HG03135 (cell line): ENCODE data around the gene ZDHHC14.
"Not testable (repeated sequence)": the region's sequence is repeated elsewhere in the genome, so short reads cannot be mapped to it uniquely, and the experiment has no call there.

Source experiments
- ATAC-seq: cut with Tn5 transposase; IDR thresholded peaks from one replicate; pipeline ENCODE4 v1.9.1; 2021; ENCODE audit warnings: mild to moderate bottlenecking, moderate library complexity; ENCODE audit not compliant: unreplicated experiment

Gene ZDHHC14

GRCh38 chr6:157586476-157587126 is 205.6 kb downstream of the ZDHHC14 start:
- ATAC-seq: no peak

DNA sequence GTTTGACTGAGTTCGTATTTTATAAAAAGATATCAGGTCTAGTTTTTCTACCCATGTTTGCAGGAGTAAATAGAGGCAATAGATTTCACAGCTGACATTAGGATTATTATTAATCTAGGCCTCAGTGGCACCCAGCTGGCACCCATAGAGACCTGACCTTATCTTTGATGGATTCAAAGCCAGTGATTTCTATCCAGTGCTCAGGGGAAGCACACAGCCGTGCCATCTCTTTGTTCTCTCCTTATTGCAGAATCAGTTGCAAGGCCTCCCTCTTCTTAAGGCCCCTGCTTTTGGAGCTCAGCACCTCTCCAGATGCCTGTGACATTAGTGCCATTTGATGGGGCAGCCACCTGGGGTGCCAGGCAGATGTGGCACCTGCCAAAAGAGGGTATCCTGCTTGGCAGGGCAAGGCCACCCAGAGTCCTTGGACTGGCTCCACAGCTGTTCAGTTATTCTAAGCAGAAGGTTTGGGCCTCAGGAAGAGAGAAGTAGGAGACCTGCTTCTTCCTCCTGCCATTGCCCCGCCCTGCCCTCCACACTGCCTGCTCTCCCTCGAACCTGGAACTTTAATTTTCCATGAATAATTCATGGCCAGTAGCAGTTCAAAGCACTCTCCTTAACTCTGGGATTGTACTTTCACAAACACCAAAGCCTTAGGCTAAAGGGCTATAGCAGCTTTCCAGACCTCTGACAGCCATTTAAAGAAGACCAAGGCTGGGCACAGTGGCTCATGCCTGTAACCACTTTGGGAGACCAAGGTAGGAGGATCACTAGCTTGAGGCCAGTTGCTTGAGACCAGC is 206.3 kb downstream of the ZDHHC14 start:
- ATAC-seq: no peak

- not testable (repeated sequence) for ATAC-seq
These were observed 209.7 kb downstream of the ZDHHC14 start for GRCh38 chr6:157590654-157591053.

DNA sequence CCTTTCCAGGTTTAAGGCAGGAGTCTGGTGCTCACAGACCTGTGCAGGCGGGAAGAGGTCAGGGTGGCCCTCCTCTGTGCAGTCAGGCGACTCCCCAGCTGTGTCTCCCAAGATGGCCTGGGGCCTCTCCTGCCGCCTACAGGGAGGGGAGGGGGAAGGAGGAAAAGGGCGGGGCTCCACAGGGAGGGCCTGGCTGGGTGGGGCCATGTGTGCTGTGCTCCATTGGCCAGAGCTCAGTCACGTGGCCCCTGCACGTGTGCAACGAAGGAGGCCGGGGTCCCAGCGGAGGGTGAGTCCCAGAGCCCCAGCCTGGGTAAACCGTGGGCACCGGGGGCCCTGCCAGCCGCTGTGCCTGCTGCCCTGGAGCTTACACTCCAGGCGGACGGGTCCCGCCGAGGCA is 211.6 kb downstream of the ZDHHC14 start:
- no peak for ATAC-seq

GRCh38 chr6:157592980-157593379 is 212.0 kb downstream of the ZDHHC14 start:
- no peak for ATAC-seq

DNA sequence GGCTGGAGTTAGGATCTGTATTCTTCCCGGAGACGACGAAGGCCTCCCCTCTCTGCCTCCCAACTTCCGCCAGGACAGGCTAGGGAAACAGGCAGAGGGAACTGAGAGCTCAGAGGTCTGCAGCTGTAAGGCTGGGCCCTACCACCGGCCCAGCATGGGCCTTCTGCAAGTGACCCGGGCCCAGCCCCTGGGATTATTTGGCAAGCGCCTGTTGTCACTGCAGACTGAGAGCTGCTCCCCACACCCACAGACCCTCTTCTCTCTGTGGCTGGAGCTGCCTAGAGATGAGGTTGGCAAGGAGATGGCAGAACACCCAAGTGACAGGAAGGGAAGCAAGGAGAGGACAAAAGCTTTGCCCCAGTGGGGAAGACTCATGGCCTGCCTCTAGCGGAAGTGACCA is 212.6 kb downstream of the ZDHHC14 start:
- ATAC-seq: no peak

DNA sequence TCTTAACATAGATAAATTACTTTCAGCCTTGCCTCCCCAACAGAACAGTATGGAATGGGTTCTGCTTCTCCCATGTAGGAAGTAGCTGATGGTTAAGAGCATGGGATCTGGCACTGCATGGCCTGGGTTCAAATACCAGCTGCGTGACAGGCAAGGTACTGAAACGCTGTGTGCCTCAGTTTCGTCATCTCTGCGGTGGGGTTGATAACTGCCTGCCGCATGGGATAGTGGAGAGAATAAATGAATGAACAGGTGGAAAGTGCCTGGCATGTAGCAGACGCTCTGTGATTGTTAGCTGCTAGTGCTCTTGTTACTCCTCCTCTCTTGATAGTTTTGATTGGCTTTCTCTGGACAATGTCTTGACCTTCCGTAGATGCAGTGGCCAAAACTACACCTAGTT is 213.3 kb downstream of the ZDHHC14 start:
- no peak for ATAC-seq

- no peak for ATAC-seq
These were observed 214.8 kb downstream of the ZDHHC14 start for GRCh38 chr6:157595768-157596167.

DNA sequence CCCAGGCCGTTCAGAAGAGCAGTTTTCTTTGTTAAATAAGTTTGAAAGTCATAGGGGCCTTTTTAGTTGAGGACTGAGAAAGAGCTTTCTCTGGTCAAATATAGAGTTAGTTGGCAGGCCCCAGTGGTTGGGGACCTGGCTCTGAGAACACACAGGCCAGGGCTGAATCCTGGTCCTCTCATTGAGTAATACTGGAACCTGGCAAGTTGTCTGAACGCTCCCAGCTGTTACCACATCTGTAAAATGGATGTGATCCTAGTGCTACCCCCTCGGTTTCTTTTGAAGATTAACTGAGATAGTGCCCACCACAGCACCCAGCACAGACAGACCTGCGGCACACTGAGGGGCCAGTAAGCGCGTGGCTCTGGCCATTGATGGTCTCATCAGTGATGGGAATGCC is 215.5 kb downstream of the ZDHHC14 start:
- ATAC-seq: no peak

DNA sequence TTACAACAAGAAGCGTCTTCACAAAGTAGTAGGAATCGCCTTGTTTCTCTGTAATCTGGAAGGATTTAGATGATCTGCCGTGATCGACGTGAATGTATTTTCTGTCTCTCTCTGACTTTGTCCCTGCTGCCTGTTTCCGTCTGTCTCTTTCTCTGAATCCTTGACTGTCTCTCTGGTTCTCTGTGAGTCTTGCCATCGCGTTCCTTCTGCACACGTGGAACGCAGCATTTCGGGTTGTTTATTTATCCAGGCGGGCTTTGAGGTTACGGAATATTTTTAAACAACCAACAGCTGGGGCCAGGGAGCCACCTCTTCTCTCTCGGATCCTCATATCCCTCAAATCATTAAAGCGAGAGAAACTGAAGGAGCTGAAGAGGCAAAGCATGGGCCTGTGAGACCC is 215.9 kb downstream of the ZDHHC14 start:
- no peak for ATAC-seq

GRCh38 chr6:157597461-157598312 is 216.7 kb downstream of the ZDHHC14 start:
- no peak for ATAC-seq

DNA sequence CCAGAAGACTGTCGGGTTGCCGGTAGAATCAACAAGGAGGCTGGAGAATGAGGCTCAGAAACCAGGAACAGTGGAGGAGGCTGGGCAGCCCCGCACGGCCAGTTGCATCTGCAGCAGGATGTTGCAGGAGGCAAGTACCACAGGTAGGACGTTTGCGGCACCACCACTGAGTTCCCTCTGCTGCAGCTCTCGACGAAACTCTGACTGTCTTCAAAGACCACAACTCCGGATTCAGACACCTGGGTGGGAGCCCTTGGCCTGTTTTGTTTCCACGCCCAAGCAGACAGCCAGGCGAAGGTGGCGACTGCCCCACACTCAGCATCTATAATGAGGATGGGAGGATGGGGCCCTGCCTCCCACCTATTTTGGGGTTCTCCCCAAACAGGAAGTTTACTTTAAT is 218.2 kb downstream of the ZDHHC14 start:
- no peak for ATAC-seq

GRCh38 chr6:157600807-157601206 is 219.8 kb downstream of the ZDHHC14 start:
- ATAC-seq: no peak

GRCh38 chr6:157602521-157603295 is 221.7 kb downstream of the ZDHHC14 start:
- ATAC-seq: no peak

DNA sequence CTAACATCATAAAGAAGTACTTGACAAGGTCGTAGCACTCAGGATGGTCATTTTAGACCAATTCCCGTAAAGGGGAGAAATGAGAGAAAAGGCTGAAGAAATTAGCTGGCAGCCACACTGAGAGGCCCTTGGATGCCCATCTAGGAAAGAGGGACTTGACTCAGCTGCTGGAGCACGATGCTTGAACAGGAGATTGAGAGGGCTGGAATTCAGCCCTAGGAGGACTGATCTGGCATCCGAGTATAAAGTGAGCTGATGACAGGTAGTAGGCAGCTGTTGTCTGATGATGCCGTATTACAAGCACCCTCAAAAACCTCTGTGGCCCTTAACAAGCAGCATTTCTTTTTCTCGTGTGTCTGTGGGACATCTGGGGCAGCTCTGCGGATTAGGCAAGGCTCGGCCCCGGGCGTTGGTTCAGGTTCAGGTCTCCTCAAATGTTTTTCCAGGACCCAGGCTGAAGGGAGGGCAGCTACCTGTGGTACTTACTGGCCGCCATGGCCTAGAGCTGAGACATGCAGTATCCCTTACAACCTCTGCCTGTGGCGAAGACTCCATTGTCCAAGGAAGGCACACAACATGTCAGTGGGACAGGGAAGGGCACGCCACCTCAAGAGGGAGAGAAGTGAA is 222.4 kb downstream of the ZDHHC14 start:
- no peak for ATAC-seq

DNA sequence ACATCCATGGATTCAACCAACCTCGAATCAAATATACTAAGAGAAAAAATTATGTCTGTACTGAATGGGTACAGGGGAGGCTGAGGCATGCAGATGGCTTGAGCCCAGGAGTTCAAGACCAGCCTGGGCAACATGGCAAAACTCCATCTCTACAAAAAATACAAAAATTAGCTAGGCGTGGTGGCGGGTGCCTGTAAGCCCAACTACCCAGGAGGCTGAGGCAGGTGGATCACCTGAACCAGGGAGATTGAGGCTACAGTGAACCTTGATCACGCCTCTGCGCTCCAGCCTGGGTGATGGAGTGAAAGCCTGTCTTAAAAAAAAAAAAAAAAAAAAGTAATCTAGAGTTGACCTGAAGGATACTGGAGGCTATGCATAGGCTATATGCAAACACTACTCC is 223.0 kb downstream of the ZDHHC14 start:
- ATAC-seq: no peak

- no peak for ATAC-seq
These were observed 223.8 kb downstream of the ZDHHC14 start for GRCh38 chr6:157604816-157605215.

- ATAC-seq: no peak
These were observed 224.5 kb downstream of the ZDHHC14 start for GRCh38 chr6:157605484-157605883.

DNA sequence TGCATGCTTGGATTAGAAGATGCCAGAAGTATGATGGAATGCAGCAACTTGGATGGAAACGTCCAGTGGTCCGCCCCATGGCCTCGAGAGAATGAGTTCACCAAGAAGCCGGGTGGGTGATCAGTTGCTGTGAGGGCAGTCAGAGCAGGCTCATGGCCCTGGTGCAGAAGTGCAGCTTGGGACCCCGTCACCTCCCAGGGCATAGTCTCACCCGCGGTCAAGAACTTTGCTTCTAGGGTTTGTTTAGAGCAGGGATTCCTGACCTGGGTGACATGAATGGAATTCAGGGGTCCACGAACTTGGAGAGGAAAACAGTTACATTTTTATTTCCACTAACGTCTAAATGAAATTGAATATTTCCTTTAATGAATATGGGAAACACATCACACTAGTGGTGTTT is 225.5 kb downstream of the ZDHHC14 start:
- ATAC-seq: no peak

DNA sequence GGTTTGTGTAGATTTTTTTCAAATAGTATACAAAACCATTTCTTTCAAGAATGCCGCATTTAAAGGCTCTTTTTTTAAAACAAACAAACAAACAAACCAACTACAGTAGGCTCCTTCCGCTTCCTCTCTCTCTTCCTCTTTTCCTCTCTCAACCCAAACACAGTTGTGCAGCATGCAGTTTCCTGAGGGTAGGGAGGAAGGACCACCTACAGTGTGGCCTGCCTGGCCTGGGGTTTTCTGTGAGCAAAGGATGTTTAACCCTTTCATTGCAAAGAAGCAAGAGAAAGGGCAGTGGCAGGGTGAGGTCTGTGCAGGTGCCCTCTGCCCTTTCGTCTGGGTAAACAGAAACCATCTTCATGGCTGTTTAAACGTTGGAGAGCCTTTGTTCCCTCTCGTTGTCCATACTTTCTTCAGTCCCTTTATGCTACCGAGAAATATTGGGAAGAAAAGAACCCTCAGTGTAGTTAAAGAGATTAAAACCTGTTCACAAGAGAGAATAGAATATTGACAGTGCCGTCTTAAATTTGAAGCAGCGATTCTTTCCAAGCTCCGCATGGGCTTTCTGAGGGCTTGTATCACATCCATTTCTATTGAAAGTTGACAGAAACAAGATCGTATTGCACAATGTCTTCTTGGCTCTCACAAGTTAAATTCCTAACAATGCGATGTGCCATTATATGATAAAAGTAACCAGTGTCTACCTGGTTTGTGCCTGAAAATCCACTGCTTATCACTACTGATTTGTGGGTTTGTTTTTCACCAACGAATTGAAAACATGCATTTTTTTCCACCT is 226.5 kb downstream of the ZDHHC14 start:
- no peak for ATAC-seq
